GM12878 (cell line): ENCODE results near the gene STRC.

ENCODE experiments used
- BCL11A ChIP-seq: IDR thresholded peaks from 2 replicates; pipeline ENCODE4 v1.6.1; 2011; ENCODE audit warnings: low read depth, low read length
- EZH2 ChIP-seq: IDR thresholded peaks from 2 replicates; pipeline ENCODE4 v1.6.1; 2012; ENCODE audit warnings: low read depth, mild to moderate bottlenecking, control low read depth, inconsistent platforms, low read length, borderline replicate concordance; ENCODE audit not compliant: control insufficient read depth
- KDM1A ChIP-seq: fragments of 200-600 bp; sonication (generic); IDR thresholded peaks from 2 replicates; pipeline ENCODE4 v1.6.1; 2016; ENCODE audit warnings: borderline replicate concordance
- MYC ChIP-seq: IDR thresholded peaks from 2 replicates; pipeline ENCODE4 v1.6.1; 2011; ENCODE audit warnings: mild to moderate bottlenecking, low read length, moderate library complexity, inconsistent platforms; ENCODE audit not compliant: insufficient read depth, insufficient replicate concordance, insufficient read length, severe bottlenecking
- POLR2AphosphoS2 ChIP-seq: IDR thresholded peaks from 2 replicates; pipeline ENCODE4 v1.6.1; 2011; ENCODE audit warnings: low read depth, mild to moderate bottlenecking, low read length, improper control_type of control experiment, moderate library complexity
- RFX5 ChIP-seq: IDR thresholded peaks from 2 replicates; pipeline ENCODE4 v1.6.1; 2011; ENCODE audit warnings: low read depth, low read length, improper control_type of control experiment
- TF ChIP-seq, protein P1 (sequence below), 3 experiments: IDR thresholded peaks in 2 of 3; conservative IDR thresholded peaks in 1 of 3; 2 replicates each; pipeline ENCODE4 v1.5.1; 2011; ENCODE audit warnings: low read depth in 3 of 3, low read length in 3 of 3, mild to moderate bottlenecking in 3 of 3, control low read depth in 2 of 3, moderate library complexity in 2 of 3, inconsistent platforms in 1 of 3, mixed read lengths in 1 of 3; ENCODE audit not compliant: control insufficient read depth in 2 of 3, insufficient read depth in 1 of 3; ENCODE audit errors: extremely low read depth in 1 of 3

DNA sequence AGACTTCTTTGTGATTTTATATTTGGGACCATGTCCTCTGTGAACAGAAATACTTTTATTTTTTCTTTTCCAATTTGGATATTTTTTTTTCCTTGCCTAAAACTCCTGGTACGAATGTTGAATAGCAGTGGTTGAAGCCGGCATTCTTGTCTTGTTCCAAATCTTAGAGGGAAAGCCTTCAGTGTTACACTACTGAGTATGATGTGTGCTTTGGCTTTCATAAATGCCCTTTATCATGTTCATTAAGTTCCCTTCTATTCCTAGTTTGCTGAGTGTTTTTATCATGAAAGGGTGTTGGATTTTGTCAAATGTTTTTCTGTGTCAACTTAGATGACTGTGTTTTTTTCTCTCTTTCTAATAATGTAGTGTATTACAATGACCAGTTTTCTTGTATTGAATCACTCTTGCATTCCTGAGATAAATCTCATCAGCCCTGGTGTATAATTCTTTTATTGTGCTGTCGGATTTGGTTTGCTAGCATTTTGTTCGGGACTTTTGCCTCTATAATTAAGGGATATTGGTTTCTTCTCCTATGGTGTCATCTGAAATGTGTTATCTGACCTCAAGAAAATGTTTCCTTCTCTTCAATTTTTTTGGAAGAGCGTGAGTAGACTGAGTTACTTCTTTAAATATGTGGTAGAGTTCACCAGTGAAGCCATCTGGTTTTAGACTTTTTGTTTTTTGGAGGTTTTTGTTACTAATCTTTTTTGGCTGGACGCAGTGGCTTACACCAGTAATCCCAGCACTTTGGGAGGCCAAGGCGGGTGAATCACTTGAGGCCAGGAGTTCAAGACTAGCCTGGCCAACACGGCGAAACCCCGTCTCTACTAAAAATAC, 67.9 kb downstream of the STRC start:
- TF ChIP-seq MYC, result no peak
- TF ChIP-seq EZH2, result no peak
- no peak for TF ChIP-seq KDM1A
- TF ChIP-seq RFX5, result no peak
- TF ChIP-seq BCL11A, result no peak
- no peak for TF ChIP-seq POLR2AphosphoS2
- TF ChIP-seq, protein P1, sequence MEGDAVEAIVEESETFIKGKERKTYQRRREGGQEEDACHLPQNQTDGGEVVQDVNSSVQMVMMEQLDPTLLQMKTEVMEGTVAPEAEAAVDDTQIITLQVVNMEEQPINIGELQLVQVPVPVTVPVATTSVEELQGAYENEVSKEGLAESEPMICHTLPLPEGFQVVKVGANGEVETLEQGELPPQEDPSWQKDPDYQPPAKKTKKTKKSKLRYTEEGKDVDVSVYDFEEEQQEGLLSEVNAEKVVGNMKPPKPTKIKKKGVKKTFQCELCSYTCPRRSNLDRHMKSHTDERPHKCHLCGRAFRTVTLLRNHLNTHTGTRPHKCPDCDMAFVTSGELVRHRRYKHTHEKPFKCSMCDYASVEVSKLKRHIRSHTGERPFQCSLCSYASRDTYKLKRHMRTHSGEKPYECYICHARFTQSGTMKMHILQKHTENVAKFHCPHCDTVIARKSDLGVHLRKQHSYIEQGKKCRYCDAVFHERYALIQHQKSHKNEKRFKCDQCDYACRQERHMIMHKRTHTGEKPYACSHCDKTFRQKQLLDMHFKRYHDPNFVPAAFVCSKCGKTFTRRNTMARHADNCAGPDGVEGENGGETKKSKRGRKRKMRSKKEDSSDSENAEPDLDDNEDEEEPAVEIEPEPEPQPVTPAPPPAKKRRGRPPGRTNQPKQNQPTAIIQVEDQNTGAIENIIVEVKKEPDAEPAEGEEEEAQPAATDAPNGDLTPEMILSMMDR (IDR thresholded peaks at IDR 0.05 in 2 of 3, conservative IDR thresholded peaks at IDR 0.05 in 1 of 3; ENCODE audit: control insufficient read depth in 2 of 3, extremely low read depth in 1 of 3, insufficient read depth in 1 of 3, low read depth in 3 of 3, low read length in 3 of 3), result no peak
